Measurements from ENCODE around the gene ZDHHC7.
"Not testable (repeated sequence)": the region's sequence is repeated elsewhere in the genome, so short reads cannot be mapped to it uniquely, and the experiment has no call there.

The ZDHHC7 gene

GRCh38 chr16:84960942-84961341, 50.4 kb downstream of the ZDHHC7 start:
- DNase-seq: no peak

GRCh38 chr16:84959784-84960417, 51.4 kb downstream of the ZDHHC7 start:
- DNase-seq: no peak

GRCh38 chr16:84959045-84959576, 52.2 kb downstream of the ZDHHC7 start:
- DNase-seq: no peak

- no peak for DNase-seq
These were observed 53.5 kb downstream of the ZDHHC7 start for GRCh38 chr16:84957792-84958191.

- no peak for DNase-seq
These were observed 54.1 kb downstream of the ZDHHC7 start for GRCh38 chr16:84957192-84957591.

GRCh38 chr16:84955427-84955826, 55.9 kb downstream of the ZDHHC7 start:
- DNase-seq: no peak

- no peak for DNase-seq
These were observed 58.1 kb downstream of the ZDHHC7 start for GRCh38 chr16:84953190-84953746.

- DNase-seq: peak; percentile 77 to 91
These were observed 58.8 kb downstream of the ZDHHC7 start for GRCh38 chr16:84952335-84953189.

GRCh38 chr16:84950906-84951305, 60.4 kb downstream of the ZDHHC7 start:
- DNase-seq: peak; percentile 42 to 69

- peak in 1 of 2 experiments; percentile 37 for DNase-seq
These were observed 61.4 kb downstream of the ZDHHC7 start for GRCh38 chr16:84949772-84950436.

GRCh38 chr16:84948851-84949610, 62.3 kb downstream of the ZDHHC7 start:
- DNase-seq: no peak

GRCh38 chr16:84947996-84948850, 63.1 kb downstream of the ZDHHC7 start:
- no peak for DNase-seq

GRCh38 chr16:84947022-84947421, 64.3 kb downstream of the ZDHHC7 start:
- no peak for DNase-seq

- DNase-seq: no peak
These were observed 67.7 kb downstream of the ZDHHC7 start for GRCh38 chr16:84943620-84944019.

- DNase-seq: no peak
These were observed 68.5 kb downstream of the ZDHHC7 start for GRCh38 chr16:84942786-84943185.

- DNase-seq: no peak
These were observed 69.4 kb downstream of the ZDHHC7 start for GRCh38 chr16:84941921-84942320.

GRCh38 chr16:84940670-84941551, 70.4 kb downstream of the ZDHHC7 start:
- no peak for DNase-seq

GRCh38 chr16:84938616-84939015, 72.7 kb downstream of the ZDHHC7 start:
- DNase-seq: not testable (repeated sequence)

- no peak for DNase-seq
These were observed 73.9 kb downstream of the ZDHHC7 start for GRCh38 chr16:84937196-84938005.

Data from NCI-H524 (cell line).